ENCODE results near the gene USO1.
A peak's percentile ranks its signal among the peaks of the same experiment; 100 is the strongest.
"Not testable (repeated sequence)": the region's sequence is repeated elsewhere in the genome, so short reads cannot be mapped to it uniquely, and the experiment has no call there.

GRCh38 chr4:75848171-75848760 is 123.9 kb downstream of the USO1 start:
- TF ChIP-seq CTCF (IDR thresholded peaks at IDR 0.05) = peak; percentile 77
- TF ChIP-seq EZH2 (IDR thresholded peaks at IDR 0.05) = not testable (repeated sequence)

Data from neural progenitor cell (in vitro differentiated cells).